ENCODE results near the gene CADM1.

DNA sequence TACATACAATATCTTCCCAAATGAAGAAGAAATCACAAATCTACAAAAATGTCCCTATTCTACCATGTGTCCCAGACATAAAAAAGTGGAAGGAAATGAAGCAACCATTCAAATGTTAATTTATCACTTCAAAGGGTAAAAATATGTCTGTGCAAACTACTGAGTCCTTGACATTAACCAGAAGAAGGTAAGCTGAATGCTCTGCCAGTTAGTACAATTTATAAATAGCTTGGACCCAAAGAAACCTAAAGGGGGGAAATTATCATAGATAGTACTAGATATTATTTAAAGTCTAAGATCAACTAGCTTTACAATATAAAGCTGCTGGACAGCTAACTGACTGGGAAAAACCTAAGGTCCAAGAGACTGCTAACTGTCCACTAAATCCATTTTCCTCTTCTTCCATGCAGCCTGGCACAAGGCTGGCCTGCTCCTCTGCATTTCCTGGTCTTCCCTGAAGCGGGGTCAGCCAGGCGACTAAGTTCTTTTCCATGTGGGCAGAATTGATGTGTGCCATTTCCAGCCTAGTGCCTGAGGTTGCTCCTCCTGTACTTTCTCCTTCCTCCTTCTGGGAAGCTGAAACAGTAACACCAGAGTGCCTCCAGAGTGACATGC, 190.9 kb downstream of the CADM1 start:
- TF ChIP-seq, protein P1, sequence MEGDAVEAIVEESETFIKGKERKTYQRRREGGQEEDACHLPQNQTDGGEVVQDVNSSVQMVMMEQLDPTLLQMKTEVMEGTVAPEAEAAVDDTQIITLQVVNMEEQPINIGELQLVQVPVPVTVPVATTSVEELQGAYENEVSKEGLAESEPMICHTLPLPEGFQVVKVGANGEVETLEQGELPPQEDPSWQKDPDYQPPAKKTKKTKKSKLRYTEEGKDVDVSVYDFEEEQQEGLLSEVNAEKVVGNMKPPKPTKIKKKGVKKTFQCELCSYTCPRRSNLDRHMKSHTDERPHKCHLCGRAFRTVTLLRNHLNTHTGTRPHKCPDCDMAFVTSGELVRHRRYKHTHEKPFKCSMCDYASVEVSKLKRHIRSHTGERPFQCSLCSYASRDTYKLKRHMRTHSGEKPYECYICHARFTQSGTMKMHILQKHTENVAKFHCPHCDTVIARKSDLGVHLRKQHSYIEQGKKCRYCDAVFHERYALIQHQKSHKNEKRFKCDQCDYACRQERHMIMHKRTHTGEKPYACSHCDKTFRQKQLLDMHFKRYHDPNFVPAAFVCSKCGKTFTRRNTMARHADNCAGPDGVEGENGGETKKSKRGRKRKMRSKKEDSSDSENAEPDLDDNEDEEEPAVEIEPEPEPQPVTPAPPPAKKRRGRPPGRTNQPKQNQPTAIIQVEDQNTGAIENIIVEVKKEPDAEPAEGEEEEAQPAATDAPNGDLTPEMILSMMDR (IDR thresholded peaks at IDR 0.05 in 4 of 5, conservative IDR thresholded peaks at IDR 0.05 in 1 of 5) = no peak
- no peak for TF ChIP-seq POLR2A (IDR thresholded peaks at IDR 0.05)

Measured in gastrocnemius medialis (tissue), 4 donors.